ENCODE measurements around the gene TMEM121B.

DNA sequence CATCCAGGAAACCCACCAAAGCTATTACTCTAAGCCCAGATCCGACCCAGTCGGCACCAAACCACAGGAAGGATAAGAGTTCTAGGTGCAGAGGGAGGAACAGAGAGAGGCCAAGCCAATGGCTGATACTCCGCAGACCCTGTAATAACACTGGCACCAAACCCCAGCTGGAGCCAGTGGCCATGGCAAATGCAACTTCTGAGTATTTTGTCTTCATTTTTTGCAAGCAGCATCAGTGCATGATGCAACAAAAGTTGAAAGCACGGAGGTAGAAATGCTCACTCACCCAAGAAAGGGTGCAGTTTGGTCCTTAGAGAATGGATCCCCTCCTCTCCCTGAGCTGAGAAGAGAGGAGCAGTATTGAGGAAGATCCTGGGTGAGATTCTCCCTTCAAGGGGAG lies 2.8 kb downstream of the TMEM121B start:
- TF ChIP-seq, protein P1, sequence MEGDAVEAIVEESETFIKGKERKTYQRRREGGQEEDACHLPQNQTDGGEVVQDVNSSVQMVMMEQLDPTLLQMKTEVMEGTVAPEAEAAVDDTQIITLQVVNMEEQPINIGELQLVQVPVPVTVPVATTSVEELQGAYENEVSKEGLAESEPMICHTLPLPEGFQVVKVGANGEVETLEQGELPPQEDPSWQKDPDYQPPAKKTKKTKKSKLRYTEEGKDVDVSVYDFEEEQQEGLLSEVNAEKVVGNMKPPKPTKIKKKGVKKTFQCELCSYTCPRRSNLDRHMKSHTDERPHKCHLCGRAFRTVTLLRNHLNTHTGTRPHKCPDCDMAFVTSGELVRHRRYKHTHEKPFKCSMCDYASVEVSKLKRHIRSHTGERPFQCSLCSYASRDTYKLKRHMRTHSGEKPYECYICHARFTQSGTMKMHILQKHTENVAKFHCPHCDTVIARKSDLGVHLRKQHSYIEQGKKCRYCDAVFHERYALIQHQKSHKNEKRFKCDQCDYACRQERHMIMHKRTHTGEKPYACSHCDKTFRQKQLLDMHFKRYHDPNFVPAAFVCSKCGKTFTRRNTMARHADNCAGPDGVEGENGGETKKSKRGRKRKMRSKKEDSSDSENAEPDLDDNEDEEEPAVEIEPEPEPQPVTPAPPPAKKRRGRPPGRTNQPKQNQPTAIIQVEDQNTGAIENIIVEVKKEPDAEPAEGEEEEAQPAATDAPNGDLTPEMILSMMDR (IDR thresholded peaks at IDR 0.05): no peak
- no peak for TF ChIP-seq EZH2 (IDR thresholded peaks at IDR 0.05; ENCODE audit: borderline replicate concordance, insufficient read depth, low read depth, low read length, poor library complexity, severe bottlenecking)
